ENCODE data around the gene FSTL4.

The FSTL4 gene

GRCh38 chr5:133415506-133415905 is 196.8 kb downstream of the FSTL4 start:
- no peak overlapping the region for H3K27ac ChIP-seq
- TF ChIP-seq ZFX (IDR thresholded peaks at IDR 0.05; ENCODE audit: borderline replicate concordance) = no peak
- TF ChIP-seq, protein P1, sequence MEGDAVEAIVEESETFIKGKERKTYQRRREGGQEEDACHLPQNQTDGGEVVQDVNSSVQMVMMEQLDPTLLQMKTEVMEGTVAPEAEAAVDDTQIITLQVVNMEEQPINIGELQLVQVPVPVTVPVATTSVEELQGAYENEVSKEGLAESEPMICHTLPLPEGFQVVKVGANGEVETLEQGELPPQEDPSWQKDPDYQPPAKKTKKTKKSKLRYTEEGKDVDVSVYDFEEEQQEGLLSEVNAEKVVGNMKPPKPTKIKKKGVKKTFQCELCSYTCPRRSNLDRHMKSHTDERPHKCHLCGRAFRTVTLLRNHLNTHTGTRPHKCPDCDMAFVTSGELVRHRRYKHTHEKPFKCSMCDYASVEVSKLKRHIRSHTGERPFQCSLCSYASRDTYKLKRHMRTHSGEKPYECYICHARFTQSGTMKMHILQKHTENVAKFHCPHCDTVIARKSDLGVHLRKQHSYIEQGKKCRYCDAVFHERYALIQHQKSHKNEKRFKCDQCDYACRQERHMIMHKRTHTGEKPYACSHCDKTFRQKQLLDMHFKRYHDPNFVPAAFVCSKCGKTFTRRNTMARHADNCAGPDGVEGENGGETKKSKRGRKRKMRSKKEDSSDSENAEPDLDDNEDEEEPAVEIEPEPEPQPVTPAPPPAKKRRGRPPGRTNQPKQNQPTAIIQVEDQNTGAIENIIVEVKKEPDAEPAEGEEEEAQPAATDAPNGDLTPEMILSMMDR (IDR thresholded peaks at IDR 0.05) = no peak

DNA sequence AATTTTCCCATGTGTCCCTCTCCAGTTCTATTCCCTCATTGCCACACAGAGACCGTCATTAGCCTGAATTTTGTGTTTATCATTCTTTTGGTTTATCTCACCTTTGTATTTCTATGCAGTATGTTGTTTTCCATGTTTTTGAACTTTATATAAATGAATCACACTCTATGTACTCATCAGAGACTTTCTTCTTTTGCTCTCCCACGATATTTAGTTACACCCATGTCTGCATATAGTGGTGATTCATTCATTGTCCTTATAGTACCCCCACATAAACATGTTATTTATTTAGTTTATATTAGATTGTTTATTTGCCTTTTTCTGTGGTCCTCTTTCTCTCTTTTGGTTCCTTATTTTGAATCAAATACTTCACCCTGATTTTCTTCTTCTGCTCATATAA is 199.7 kb downstream of the FSTL4 start:
- H3K27ac ChIP-seq = no peak overlapping the region
- TF ChIP-seq, protein P1 (IDR thresholded peaks at IDR 0.05) = no peak
- no peak for TF ChIP-seq ZFX (IDR thresholded peaks at IDR 0.05; ENCODE audit: borderline replicate concordance)

DNA sequence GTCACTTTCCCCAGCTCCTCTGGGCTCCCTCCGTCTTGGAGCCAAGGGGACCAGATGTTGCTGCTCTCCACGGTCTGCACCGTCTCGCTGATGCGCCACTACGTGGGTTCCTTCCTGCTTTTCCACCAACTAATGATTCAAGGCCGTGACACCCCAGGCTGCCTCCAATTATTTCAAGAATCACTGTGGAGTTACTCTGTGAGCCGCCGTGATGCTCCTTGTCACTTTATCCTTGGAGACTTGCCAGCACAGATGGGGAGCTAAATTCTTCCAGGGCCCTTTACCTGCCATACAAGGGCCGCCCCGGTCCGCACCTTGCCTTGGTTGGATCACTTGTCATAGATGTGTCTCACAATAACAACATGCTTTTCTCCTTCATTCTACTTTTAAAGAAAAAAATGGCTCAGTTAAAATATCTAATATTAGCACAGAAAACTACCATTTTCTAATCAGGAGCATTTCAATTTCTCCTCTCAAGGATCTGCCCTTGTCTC is 202.0 kb downstream of the FSTL4 start:
- TF ChIP-seq ZFX (IDR thresholded peaks at IDR 0.05; ENCODE audit: borderline replicate concordance) = no peak
- TF ChIP-seq, protein P1 (IDR thresholded peaks at IDR 0.05) = no peak
- H3K27ac ChIP-seq = no peak overlapping the region

DNA sequence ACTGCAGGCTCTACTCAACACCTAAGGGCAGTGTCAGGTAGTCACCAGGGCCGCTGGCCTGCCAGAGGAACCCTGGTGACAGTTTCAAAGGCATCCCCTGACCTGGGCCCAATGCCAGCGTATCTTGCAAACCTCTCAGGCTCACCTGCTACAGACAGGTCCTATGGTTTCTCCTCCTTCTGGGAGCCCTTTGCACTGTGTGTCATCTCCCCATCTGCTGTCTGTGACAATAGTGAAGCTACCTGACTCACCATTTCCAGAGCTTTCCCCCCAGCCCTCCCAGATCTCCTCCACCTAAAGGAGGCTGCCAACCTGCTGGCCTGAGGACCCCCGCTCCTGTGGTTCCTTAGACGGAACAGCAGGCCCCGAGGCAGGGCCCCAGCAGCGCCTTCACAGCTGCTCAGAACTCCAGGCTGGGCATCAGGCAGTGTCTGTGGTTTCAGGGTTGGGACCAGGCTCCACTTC is 203.1 kb downstream of the FSTL4 start:
- no peak overlapping the region for H3K27ac ChIP-seq
- no peak for TF ChIP-seq ZFX (IDR thresholded peaks at IDR 0.05; ENCODE audit: borderline replicate concordance)
- TF ChIP-seq, protein P1 (IDR thresholded peaks at IDR 0.05) = no peak

DNA sequence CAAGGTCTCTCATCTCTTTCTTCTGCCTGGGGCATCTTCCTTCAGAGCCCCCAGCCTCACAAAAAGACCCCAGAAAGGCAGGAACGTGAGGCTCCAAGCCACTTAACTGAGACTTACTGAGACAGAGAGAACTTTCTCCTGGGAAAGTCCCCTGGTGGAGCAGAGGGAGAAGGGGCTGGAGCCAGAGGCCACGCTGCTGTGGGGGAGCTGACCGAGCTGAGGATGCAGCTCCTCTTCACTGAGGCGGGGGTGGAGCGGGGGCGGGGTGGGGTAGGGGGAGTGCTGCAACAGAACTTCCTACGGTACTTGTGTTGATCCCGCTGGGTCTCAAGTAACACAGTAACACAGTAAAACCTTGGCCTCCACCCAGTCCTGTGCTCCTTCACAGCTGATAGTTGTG is 204.0 kb downstream of the FSTL4 start:
- no peak for TF ChIP-seq ZFX (IDR thresholded peaks at IDR 0.05; ENCODE audit: borderline replicate concordance)
- TF ChIP-seq, protein P1 (IDR thresholded peaks at IDR 0.05) = no peak
- H3K27ac ChIP-seq = no peak overlapping the region

DNA sequence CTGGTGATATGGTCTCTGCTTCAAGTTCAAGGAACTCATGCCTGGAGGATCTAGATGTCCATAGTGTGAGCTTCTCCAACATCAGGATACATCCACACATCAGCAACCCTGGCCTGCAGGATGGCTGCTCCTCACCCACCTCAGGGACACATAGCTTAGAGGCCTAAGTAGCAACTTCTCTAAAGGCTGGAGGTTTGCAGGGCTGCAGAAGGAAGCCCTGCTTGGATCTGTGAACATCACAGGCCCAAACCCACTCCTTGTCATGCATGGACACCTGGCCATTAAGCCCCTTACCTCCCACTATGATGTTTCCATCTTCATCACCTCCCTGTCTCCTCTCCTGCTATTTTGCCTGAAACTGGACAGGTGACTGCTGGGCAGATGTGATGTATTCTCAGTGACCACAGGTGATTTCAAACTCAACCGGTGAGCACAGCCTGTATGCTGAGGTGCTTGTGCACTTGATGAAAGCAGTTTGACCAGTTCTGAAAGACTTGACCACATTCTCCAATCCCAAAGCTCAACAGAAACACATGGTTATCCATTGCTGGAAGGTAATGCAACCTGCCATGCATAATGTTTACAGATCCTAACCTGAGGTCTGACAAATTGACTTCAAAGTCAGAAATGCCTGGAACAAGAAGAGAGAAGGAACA is 205.2 kb downstream of the FSTL4 start:
- no peak overlapping the region for H3K27ac ChIP-seq
- no peak for TF ChIP-seq ZFX (IDR thresholded peaks at IDR 0.05; ENCODE audit: borderline replicate concordance)
- TF ChIP-seq, protein P1 (IDR thresholded peaks at IDR 0.05) = no peak

GRCh38 chr5:133406208-133406976 is 205.9 kb downstream of the FSTL4 start:
- no peak overlapping the region for H3K27ac ChIP-seq
- no peak for TF ChIP-seq ZFX (IDR thresholded peaks at IDR 0.05; ENCODE audit: borderline replicate concordance)
- TF ChIP-seq, protein P1 (IDR thresholded peaks at IDR 0.05) = no peak
